Activated naive CD4-positive, alpha-beta T cell treated with anti-CD3 and anti-CD28 coated beads, Interleukin-2, amount 50 U/mL, for 72 hours (primary cell): ENCODE data around the gene CLEC17A. TPM values are rescaled to one million over a fixed set of nuclear protein-coding genes. Genes with fewer than 3 reads are reported as not detected.
"Not testable (repeated sequence)": the region's sequence is repeated elsewhere in the genome, so short reads cannot be mapped to it uniquely, and the experiment has no call there.

Source experiments
- ATAC-seq, 2 donors: fragments of 150-1000 bp; cut with Tn5 transposase; 2 replicates each; pipeline ENCODE4 v1.10.0; 2021; ENCODE audit warnings: mild to moderate bottlenecking in 2 of 2, moderate library complexity in 2 of 2
- DNase-seq, 2 donors: peaks; one replicate each; pipeline ENCODE4 v3.0.0; 2021 to 2022; ENCODE audit warnings: low spot score in 2 of 2
- H3K27ac Mint-ChIP-seq, 2 donors: one replicate each; pipeline ENCODE4 v1.8.0; 2022; ENCODE audit warnings: mild to moderate bottlenecking in 2 of 2, mixed read lengths in 2 of 2
- H3K36me3 Mint-ChIP-seq, 2 donors: one replicate each; pipeline ENCODE4 v1.8.0; 2022; ENCODE audit warnings: mixed read lengths in 2 of 2
- H3K9me3 Mint-ChIP-seq, 2 donors: one replicate each; pipeline ENCODE4 v1.8.0; 2022; ENCODE audit warnings: mixed read lengths in 2 of 2
- total RNA-seq, 2 donors: library from RNA; stranded (reverse); gene quantifications; one replicate each; pipeline ENCODE4 v1.2.3, GENCODE V29; 2022

CLEC17A gene
- total RNA-seq, 2 donors from 2014 or later = 0.16 to 0.43 TPM

DNA sequence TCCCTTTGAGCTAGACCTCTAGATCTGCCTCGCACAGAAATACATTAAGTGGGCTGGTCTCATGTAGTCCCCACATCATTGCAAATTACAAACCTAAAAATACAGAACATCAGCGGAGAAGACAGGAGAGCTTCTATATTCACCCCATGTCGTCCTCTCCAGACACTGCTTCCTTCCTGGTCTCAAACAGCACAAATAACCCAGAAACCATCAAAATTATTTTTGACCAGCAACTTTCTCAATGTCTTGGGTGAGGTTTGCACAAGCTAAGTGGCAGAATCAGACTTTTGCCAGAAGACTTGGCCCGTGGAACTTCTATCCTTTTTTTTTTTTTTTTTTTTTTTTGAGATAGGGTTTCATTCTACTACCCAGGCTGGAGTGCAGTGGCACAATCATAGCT is 28.2 kb downstream of the CLEC17A start:
- DNase-seq = no peak
- no peak overlapping the region for H3K27ac Mint-ChIP-seq
- no peaks in the 10 kb centered on the region for H3K36me3 Mint-ChIP-seq
- no peak for ATAC-seq
- no peaks in the 10 kb centered on the region for H3K9me3 Mint-ChIP-seq

DNA sequence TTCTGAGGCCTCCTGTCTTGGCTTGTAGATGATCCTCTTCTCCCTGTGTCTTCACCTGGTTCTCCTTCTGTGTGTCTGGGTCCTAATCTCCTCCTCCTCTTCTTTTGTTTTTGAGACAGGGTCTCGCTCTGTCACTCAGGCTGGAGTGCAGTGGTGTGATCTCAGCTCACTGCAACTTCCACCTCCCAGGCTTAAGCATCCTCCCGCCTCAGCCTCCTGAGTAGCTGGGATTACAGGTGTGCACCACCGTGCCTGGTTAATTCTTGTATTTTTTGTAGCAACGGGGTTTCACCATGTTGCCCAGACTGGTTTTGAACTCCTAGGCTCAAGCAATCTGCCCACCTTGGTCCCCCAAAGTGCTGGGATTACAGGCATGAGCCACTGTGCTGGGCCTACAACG is 29.4 kb downstream of the CLEC17A start:
- H3K36me3 Mint-ChIP-seq, ATAC-seq, H3K9me3 Mint-ChIP-seq, H3K27ac Mint-ChIP-seq, DNase-seq: not testable (repeated sequence)

DNA sequence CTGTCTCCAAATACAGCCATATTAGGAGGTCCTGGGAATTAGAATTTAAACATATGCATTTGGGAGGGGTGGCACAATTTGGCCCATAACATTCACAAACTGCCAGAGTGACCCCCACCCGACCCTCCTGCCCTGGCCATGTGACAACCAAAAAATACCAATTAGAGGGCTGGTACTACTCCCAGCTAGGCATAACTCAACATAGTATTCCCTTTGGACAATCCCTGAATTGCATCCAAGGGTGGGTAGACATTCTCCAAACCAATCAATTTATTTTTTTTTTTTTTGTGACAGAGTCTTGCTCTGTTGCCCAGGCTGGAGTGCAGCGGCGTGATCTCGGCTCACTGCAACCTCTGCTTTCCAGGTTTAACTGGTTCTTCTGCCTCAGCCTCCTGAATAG is 29.8 kb downstream of the CLEC17A start:
- no peaks in the 10 kb centered on the region for H3K36me3 Mint-ChIP-seq
- DNase-seq = no peak
- no peak for ATAC-seq
- no peaks in the 10 kb centered on the region for H3K9me3 Mint-ChIP-seq
- H3K27ac Mint-ChIP-seq = no peak overlapping the region

DNA sequence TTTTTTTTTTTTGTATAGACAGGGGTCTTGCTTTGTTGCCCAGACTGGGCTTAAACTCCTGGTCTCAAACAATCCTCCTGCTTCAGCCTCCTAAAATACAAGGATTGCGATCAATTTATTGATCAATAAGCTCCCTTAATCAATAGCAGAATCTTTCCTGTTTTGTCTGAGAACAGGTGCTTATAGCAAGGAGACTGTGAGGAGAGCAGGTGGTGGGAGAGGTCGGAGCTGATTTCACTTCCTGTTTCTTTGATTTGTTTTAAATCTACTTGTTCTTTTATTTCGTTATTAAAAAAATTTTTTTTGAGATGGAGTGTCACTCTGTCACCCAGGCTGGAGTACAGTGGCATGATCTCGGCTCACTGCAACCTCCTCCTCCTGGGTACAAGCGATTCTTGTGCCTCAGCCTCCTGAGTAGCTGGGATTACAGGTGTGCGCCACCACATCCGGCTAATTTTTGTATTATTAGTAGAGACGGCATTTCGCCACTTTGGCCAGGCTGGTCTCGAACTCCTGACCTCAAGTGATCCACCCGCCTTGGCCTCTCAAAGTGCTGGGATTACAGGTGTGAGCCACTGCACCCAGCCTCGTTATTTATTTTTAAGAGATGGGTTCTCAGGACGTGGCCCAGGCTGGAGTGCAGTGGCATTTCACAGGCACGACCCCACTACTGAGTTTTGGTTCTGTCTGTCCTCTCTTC is 30.7 kb downstream of the CLEC17A start:
- DNase-seq, H3K36me3 Mint-ChIP-seq, H3K27ac Mint-ChIP-seq, H3K9me3 Mint-ChIP-seq, ATAC-seq: not testable (repeated sequence)

DNA sequence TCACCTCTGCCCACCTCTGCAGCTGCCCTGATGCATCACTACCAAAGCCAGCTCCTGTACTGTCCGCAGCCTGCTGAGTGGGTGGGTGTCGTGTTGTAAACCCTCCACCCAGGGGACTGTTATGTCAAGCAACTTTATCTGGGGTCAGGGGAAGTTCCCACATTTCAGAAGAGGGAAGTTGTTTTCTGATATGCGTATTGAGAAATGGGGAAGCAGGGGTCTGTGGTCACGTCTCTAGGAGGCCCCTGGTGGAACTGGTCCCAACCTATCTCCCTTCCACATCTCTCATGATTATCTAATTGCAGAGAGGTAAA is 31.2 kb downstream of the CLEC17A start:
- no peak for DNase-seq
- no peaks in the 10 kb centered on the region for H3K36me3 Mint-ChIP-seq
- H3K27ac Mint-ChIP-seq = no peak overlapping the region
- H3K9me3 Mint-ChIP-seq = no peaks in the 10 kb centered on the region
- no peak for ATAC-seq

DNA sequence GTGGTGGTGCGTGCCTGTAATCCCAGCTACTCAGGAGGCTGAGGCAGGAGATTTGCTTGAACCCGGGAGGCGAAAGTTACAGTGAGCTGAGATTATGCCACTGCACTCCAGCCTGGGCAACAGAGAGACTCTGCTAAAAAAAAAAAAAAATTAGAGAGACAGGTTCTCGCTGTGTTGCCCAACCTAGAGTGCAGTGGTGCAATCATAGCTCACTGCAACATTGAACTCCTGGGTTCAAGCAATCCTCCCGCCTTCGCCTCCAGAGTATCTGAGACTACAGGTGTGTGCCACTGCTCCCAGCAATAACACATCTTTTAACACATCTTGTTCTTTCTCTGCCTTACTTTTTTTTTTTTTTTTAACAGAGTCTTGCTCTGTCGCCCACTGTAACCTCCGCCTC is 32.7 kb downstream of the CLEC17A start:
- H3K9me3 Mint-ChIP-seq = no peaks in the 10 kb centered on the region
- no peak for DNase-seq
- ATAC-seq = no peak
- no peak overlapping the region for H3K27ac Mint-ChIP-seq
- H3K36me3 Mint-ChIP-seq = no peaks in the 10 kb centered on the region

DNA sequence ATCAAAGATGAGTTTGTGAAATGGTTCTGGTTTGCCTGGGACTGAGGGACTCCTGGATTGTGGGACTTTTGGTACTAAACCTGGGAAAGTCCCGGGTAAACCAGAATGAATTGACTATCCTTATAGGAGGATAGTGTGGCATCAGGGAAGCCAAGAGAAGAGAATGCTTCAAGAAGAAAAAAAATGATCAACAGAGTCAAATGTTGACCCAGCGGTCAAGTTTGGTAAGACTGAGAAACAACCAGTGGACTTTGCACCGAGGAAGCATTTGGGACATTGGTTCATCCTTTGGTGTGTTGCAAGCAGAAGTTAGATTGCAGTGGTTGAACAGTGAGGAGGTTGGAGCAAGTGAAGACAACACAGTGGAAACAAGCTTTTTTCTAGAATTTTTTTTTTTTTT is 33.5 kb downstream of the CLEC17A start:
- DNase-seq = no peak
- ATAC-seq = no peak
- no peaks in the 10 kb centered on the region for H3K9me3 Mint-ChIP-seq
- no peak overlapping the region for H3K27ac Mint-ChIP-seq
- H3K36me3 Mint-ChIP-seq = no peaks in the 10 kb centered on the region

DNA sequence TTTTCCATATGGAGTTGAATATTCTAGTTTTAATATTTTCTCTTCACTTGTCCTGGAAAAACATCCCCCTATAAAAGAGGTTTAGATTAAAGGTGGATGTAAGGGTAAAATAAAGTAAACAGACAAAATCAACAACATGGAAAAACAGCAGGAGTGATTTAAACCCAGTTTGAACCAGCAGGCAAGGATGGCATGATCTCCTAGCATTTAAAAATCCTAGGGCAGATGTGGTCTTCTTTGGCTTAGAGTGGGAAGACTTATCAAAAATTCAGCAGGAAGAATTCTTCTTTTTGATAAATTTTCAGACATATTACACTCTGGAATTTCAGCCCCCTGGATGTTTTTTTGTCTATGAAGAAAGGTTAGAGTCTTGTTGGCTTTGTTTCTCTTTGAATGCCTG is 36.5 kb downstream of the CLEC17A start:
- DNase-seq = no peak
- no peak for ATAC-seq

DNA sequence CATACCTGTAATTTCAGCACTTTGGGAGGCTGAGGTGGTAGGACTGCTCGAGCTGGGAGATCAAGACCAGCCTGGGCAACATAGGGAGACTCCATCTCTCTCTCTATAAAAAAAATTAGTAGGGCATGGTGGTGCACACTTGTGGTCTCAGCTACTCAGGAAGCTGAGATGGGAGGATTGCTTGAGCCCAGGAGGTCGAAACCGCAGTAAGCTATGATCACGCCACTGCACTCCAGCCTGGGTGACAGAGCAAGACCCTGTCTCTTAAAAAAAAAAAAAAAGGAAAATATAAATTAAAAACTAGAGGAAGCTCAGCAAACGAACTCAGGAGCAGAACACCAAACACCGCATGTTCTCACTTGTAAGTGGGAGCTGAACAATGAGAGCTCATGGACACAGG is 41.6 kb downstream of the CLEC17A start:
- DNase-seq, H3K9me3 Mint-ChIP-seq, ATAC-seq, H3K27ac Mint-ChIP-seq, H3K36me3 Mint-ChIP-seq: not testable (repeated sequence)

More for the DNA sequence above, 36.5 kb downstream of the CLEC17A start:
- Mint-ChIP-seq H3K36me3 (no peaks in the 10 kb centered on the region), H3K9me3 (no peaks in the 10 kb centered on the region), H3K27ac (no peak overlapping the region)

DNA sequence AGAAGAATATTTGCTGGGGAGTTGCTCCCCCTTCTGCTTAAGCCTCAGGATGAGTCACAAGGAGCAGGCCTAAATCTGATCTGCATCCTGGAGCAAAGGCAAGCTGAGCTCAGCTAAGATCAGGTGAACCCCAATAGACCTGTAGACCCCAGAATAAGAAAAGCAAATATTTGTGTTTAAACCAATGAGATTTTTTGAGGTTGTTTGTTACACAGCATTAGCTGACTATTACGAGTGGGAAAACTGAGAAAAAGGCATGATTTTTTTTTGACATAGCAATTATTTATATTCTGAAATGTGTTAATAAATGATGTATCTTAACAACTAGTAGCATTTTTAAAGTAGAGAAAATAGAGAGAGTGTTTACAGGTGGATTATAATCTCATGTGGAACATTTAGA is 46.7 kb downstream of the CLEC17A start:
- peaks cover 0 to 16% of the 10 kb centered on the region in 2 donors for H3K9me3 Mint-ChIP-seq

DNA sequence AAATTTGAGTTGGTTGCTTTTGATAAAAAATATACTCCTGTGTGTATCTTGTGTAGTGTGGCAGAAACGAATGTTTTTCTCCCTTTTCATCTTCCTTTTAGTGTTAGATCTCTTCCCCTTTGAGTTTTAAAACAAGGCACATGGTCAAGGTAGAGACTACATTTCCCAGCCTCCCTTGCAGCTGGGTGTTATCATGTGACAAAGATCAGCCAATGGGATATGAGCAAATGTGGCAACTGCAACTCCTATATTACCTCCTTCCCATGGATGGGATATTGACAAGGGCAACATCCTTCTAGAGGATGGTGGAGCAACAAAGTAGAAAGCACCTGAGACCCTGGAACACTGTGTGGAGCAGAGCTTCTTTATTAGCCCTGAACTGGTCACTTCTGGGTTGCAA is 49.4 kb downstream of the CLEC17A start:
- Mint-ChIP-seq H3K36me3 (peaks cover 2 to 6% of the 10 kb centered on the region in 2 donors), H3K9me3 (peaks cover 0 to 16% of the 10 kb centered on the region in 2 donors), H3K27ac (no peak overlapping the region)
- ATAC-seq (peak; percentile 51 to 54), DNase-seq (peak in 1 of 2 donors; percentile 9)

More for the DNA sequence above, 46.7 kb downstream of the CLEC17A start:
- DNase-seq (no peak), ATAC-seq (no peak)
- H3K36me3 Mint-ChIP-seq = peaks cover 0 to 6% of the 10 kb centered on the region in 2 donors
- no peak overlapping the region for H3K27ac Mint-ChIP-seq

DNA sequence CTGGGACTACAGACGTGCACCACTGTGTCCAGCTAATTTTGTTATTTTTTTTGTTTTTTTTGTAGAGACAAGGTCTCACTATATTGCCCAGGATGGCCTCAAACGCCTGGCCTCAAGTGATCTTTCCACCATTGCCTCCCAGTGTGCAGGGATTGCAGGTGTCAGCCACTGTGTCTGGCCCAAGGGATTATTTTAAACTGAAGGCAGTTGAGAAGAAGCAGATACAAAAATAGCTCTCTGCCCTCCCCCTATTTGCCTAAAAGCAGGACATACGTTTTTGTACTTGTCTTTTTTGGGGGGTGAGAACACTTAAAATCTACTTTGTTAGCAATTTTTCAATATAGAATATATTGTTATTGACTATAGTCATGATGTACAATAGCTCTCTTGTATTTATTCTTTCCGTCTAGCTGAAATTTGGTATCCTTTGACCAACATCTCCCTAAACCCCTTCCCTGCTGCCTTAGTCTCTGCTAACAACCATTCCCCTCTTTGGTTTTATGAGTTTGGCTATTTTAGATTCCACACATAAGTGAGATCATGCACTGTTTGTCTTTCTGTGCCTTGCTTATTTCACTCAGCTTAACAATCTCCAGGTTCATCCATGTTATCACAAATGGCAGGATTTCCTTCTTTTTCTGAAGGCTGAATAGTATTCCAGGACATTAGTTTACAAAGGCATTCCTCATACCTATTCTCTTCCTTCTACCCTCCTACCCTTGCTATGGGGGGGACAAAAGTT is 56.8 kb downstream of the CLEC17A start:
- DNase-seq (no peak), ATAC-seq (no peak)
- H3K36me3 Mint-ChIP-seq = peaks cover 0 to 11% of the 10 kb centered on the region in 2 donors
- H3K9me3 Mint-ChIP-seq = peaks cover 10 to 16% of the 10 kb centered on the region in 2 donors
- H3K27ac Mint-ChIP-seq = no peak overlapping the region

DNA sequence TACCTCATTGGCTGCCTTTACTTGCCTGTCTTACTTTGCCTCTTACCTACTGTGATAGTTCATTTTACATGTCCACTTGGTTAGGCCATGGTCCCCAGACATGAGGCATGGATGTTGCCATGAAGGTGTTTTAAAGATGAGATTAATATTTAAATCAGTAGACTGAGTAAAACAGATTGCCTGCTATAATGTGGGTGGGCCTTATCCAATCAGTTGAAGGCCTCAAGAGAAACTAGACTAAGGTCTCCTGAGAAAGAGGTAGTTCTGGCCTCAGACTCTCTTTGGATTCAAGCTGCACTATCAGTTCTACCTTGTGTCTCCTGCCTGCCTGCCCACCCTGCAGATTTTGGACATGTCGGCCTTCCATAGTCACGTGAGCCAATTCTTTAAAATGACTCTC is 65.6 kb downstream of the CLEC17A start:
- no peaks in the 10 kb centered on the region for H3K36me3 Mint-ChIP-seq
- ATAC-seq (no peak), DNase-seq (no peak)
- peaks cover 5 to 6% of the 10 kb centered on the region in 2 donors for H3K9me3 Mint-ChIP-seq
- H3K27ac Mint-ChIP-seq = no peak overlapping the region

DNA sequence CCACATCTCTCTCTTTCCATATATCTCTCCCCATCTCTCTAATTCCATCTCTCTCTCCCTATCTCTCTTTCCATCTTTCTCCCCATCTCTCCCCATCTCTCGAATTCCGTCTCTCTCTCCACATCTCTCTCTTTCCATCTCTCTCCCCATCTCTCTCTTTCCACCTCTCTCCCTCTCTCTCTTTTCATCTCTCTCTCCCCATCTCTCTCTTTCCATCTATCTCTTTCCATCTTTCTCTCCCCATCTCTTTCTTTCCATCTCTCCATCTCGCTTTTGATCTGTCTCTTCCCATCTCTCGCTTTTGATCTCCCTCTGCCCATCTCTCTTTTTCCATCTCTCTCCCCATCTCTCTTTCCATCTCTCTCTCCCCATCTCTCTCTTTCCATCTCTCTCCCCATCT is 66.1 kb downstream of the CLEC17A start:
- Mint-ChIP-seq H3K36me3 (no peaks in the 10 kb centered on the region), H3K27ac (no peak overlapping the region), H3K9me3 (peaks cover 5 to 6% of the 10 kb centered on the region in 2 donors)
- DNase-seq (no peak), ATAC-seq (no peak)

DNA sequence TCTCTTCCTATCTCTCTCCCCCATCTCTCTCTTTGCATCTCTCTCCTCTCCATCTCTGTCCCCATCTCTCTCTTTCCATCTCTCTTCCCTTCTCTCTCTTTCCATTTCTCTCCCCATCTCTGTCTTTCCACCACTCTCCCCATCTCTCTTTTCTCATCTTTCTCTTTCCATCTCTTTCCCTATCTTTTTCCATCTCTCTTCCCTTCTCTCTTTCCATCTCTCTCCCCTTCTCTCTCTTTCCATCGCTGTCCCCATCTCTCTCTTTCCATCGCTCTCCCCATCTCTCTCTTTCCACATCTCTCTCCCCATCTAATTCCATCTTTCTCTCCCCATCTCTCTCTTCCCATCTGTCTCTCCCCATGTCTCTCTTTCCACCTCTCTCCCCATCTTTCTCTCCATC is 67.3 kb downstream of the CLEC17A start:
- Mint-ChIP-seq H3K27ac (peak overlapping the region in 1 of 2 donors; percentile 5), H3K9me3 (peaks cover 5 to 6% of the 10 kb centered on the region in 2 donors), H3K36me3 (no peaks in the 10 kb centered on the region)
- ATAC-seq (no peak), DNase-seq (no peak)

DNA sequence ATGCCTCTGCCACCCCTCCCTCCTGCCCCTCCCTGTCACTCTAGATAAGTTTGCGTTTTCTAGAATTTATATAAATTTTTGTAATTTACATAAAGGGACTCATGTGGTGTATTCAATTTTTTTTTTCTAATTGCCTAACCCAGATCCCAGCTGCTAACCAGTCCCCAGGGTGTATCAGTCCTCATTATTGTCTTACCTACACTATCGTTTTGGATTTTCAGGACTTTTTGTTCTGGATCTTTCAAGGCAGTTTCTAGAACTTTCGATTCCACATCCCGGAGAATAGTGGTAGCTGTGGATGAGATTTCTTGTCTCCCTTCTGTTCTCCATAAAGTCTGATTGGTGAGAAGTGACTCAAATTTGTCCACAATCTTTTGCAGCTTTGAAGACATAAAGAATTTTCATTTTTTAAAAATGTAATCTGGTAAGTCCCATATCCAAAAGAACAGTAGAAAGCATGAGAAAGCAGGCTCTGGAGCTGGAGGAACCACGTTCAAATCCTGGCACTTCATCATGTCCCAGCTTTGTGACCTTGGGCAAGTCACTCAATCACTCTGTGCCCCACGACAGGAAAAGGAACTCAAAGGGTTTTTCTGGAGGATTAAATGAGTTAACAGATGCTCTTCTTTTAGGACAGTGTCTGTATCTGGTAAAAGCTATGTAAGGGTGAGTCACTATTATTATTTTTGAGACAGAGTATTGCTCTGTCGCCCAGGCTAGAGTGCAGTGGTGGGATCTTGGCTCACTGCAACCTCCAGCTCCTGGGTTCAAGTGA is 72.1 kb downstream of the CLEC17A start:
- Mint-ChIP-seq H3K27ac (no peak overlapping the region), H3K9me3 (peaks cover 5% of the 10 kb centered on the region in 2 donors), H3K36me3 (no peaks in the 10 kb centered on the region)
- no peak for DNase-seq
- ATAC-seq = no peak

DNA sequence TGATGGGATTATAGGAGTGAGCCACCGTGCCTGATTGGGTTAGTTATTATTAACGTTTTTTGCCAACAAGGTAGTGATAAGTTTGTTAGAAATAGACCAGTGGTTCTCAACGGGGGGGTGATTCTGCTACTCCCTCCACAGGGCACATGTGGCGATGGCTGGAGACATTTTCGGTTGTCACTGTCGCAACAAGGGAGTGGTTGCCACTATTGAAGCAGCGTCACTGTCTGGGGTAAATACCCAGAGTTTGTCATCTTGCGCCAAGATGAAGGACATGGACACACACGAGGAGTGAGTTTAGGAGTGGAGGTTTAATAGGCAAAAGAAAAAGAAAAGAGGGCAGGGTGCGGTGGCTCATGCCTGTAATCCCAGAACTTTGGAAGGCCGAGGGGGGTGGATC is 72.8 kb downstream of the CLEC17A start:
- ATAC-seq = no peak
- H3K27ac Mint-ChIP-seq = peak overlapping the region in 1 of 2 donors; percentile 7
- DNase-seq = no peak
- H3K9me3 Mint-ChIP-seq = no peaks in the 10 kb centered on the region
- no peaks in the 10 kb centered on the region for H3K36me3 Mint-ChIP-seq
